ENCODE measurements around the gene SLC2A2.
"Not testable (repeated sequence)": the region's sequence is repeated elsewhere in the genome, so short reads cannot be mapped to it uniquely, and the experiment has no call there.

Gene SLC2A2

DNA sequence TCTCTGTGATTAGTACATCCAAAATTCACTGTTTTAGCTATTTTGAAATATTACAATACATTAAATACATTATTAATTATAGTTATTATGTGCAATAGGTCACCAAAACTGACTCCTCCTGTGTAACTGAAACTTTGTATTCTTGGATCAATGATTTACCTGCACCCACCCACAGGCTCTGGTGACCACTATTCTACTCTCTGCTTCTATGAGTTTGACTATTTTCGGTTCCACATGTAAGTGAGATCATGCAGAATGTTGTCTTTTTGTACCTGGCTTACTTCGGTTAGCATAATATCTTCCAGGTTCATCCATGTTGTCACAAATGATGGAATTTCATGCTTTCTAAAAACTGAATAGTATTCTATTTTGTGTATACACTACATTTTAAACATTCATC lies 43.8 kb downstream of the SLC2A2 start:
- no peak for DNase-seq

DNA sequence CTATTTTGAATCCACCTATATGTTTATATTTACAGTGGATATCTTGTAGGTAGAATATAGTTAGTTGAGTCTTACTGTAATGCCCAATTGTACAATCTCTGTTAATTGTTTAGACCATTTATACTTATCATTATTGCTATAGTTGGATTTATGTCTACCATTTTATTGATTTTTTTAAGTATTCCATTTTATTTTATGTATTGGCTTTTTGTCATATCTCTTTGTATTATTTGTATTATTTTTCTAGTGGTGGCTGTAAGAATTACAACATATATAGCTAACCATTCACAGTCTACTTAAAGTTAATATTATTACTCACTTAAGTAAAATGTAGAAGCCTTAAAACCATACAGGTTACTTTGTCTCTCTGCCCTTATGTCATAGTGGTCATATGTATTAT lies 46.1 kb downstream of the SLC2A2 start:
- no peak for DNase-seq

- no peak for DNase-seq
Observed at GRCh38 chr3:170977949-170978745, 48.4 kb downstream of the SLC2A2 start.

DNA sequence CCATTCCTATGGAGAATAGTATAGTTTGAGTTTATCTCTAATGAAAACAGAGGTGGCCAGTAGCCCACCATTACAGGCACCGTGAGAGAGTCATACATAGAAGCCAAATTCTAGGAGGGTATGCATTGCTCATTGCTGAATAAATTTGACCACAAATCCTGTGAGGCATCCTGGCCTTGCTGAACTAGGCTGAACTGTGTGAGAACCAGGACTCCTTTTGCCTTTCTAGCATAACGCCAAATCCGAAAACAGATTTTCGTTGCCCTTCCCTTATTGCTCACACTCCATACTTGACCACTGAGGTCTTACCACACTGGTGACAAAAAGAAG lies 50.4 kb downstream of the SLC2A2 start:
- no peak for DNase-seq

GRCh38 chr3:170975283-170976189 lies 51.0 kb downstream of the SLC2A2 start:
- DNase-seq = no peak

- no peak for DNase-seq
Observed at GRCh38 chr3:170974872-170975271, 51.6 kb downstream of the SLC2A2 start.

DNA sequence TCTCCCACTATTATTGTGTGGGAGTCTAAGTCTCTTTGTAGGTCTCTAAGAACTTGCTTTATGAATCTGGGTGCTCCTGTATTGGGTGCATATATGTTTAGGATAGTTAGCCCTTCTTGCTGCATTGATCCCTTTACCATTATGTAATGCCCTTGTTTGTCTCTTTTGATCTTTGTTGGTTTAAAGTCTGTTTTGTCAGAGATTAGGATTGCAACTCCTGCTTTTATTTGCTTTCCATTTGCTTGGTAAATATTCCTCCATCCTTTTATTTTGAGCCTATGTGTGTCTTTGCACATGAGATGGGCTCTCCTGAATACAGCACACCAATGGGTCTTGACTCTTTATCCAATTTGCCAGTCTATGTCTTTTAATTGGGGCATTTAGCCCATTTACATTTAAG lies 53.6 kb downstream of the SLC2A2 start:
- DNase-seq = not testable (repeated sequence)

DNA sequence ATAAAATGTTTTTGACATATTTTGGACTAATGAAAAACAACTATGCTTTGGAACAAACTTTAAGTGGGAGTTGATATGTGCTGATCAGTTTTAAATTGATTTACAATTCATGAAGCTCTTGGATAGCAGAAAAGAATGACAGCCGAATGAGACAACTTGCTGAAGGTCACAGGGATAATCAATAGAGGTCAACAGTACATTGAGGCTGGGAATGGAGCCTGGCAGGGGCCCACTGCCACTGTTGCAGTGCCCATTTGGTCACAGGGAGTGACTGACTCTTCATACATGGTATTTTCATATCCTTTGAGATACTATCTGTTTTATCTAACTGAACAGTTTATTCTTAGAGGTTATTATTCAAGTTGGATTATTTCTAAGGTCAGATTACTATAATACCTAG lies 59.4 kb downstream of the SLC2A2 start:
- no peak for DNase-seq

GRCh38 chr3:170966495-170966894 lies 60.0 kb downstream of the SLC2A2 start:
- no peak for DNase-seq

DNA sequence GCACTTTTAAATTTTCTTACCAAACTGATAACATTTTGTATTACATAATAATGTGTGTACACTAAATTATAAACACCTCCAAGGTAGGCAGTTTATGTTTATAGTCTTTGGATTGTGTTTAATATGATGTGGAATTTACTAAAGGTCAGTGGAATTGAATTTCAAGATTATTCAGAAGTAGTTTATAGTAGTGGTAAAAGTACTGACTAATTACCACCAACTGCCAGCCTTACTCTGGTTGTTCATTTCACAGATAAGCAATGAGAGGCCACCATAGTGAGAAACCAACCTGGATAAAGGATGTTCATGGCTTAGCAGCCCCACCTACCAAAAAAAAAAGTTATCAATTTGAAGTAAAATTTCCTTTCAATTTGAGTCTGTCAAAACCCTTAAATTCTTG lies 64.1 kb downstream of the SLC2A2 start:
- no peak for DNase-seq

DNA sequence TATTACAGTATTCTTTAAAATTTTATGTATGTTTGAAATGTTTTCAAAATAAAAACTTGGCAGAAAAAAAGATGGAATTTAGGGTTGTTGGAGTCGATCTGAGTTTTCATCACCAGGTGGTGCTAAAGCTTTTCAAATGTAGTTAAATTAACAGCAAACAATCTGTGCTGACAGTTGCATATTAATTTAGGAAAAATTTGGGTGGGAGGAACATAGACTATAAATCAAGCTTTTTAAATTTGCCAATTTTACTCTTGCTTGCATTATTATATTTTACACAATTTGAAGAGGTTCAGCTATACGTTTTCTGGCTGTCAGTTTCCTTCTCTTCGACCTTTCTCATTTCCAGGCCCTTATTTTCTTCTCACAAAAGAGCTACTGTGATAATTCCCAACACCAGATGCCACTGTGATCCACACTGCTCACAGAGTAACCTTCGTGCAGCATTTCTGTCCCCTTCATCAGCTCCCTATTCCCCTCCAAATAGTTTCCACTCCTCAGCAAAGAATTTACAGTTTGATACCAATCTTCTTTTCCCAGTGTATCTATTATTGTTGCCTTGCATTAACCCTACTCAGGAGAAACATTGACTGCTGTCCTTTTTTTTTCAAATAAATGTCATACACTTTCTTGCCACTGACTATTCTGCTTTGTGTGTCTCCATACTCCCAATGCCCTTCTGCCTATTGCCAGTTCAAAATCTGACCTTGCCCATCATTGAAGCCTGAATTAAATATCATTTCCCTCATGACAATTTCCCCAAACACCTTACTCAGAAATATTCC lies 64.7 kb downstream of the SLC2A2 start:
- DNase-seq = no peak

DNA sequence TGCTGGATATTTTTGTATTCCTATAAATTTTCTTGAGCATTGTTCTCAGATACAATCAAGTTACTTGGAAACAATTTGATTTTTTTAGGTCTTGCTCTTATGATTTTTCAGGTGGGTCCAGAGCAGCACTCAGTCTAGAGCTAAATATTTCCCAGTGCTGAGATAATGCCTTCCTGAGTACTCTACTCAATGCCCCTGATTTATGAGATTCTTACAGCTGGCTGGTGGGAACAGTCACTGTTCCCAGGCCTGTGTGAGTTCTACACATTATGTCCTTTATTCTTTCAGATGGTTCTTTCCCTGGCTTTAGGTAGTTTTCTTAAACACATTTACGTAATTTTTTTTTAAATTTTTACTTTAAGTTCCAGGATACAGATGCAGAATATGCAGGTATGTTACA lies 67.1 kb downstream of the SLC2A2 start:
- no peak for DNase-seq

DNA sequence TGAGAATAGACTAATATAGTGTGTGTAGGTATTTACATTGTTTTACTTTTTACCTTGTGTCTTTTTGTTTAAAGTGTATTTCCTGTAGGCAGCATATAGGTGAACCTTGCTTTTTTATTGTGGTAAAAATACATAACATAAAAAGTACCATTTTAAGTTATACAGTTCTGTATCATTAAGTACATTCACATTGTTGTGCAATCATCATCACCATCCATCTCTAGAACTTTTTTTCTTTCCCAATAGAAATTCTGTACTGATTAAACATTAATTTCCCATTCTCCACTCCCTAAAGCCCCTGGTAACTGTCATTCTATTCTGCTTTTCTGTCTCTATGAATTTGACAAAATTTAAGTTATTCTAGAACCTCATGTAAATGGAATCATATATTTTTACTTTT lies 69.9 kb downstream of the SLC2A2 start:
- no peak for DNase-seq

- no peak for DNase-seq
Observed at GRCh38 chr3:170953736-170954135, 72.8 kb downstream of the SLC2A2 start.

DNA sequence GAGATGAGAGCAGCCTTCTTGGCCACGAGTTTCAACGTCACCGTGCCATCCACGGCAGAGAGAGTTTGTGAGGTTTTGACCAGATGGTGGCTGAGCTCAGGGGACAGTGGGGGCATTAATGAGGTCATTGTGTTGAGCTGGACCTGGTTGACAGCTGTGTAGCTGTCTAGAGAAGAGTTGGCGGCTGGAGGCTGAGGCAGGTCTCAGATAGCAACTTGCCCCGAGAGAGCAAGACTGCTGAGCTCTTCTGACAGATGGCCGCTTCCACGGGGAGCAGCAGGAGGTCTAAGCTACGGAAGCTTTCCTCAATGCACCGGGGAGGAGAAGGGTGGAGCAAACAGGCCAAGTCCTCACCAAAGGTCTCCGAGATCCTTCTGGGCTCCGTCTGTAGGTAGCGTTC lies 73.3 kb downstream of the SLC2A2 start:
- DNase-seq = no peak

- DNase-seq = no peak
Observed at GRCh38 chr3:170949211-170949610, 77.3 kb downstream of the SLC2A2 start.

GRCh38 chr3:170947018-170947769 lies 79.3 kb downstream of the SLC2A2 start:
- DNase-seq = no peak

Data from activated CD8-positive, alpha-beta memory T cell treated with anti-CD3 and anti-CD28 coated beads, Interleukin-2, amount 50 U/mL, for 48 hours (primary cell).